SK-N-MC (cell line): ENCODE data around the gene PRR36.

Experiments used
- EZH2 ChIP-seq: fragments of 200-600 bp; sonication (generic); IDR thresholded peaks from one replicate; pipeline ENCODE4 v1.6.1; 2017; ENCODE audit warnings: antibody characterized with exemption
- FOXP2 ChIP-seq: optimal IDR thresholded peaks from 2 replicates; pipeline ENCODE3; 2011; ENCODE audit warnings: mild to moderate bottlenecking, moderate library complexity; ENCODE audit not compliant: insufficient read depth; ENCODE audit errors: extremely low read length, control extremely low read depth
- POLR2AphosphoS5 ChIP-seq: IDR thresholded peaks from 2 replicates; pipeline ENCODE4 v1.6.1; 2012; ENCODE audit warnings: mild to moderate bottlenecking, low read depth, low read length, borderline replicate concordance

- TF ChIP-seq POLR2AphosphoS5 (no peak), EZH2 (no peak), FOXP2 (no peak)
Observed at GRCh38 chr19:7914099-7914498, 39.9 kb upstream of the PRR36 start.
